Left lung (tissue), 10 donors: ENCODE results near the gene NHEJ1. TPM values are rescaled to one million over a fixed set of nuclear protein-coding genes. Genes with fewer than 3 reads are reported as not detected.
A peak's percentile ranks its signal among the peaks of the same experiment; 100 is the strongest.

ENCODE experiments used
- ATAC-seq: fragments of 200-7000 bp; cut with Tn5 transposase; one replicate; pipeline ENCODE4 v1.9.1; 2020; ENCODE audit warnings: moderate library complexity
- DNase-seq, 4 donors: peaks; one replicate each; pipeline ENCODE4 v3.0.0-alpha.2; 2013 to 2020
- H3K27ac ChIP-seq, 2 donors: fragments of 200-600 bp; sonication (generic) in 1 of 2; one replicate each; pipeline versions ENCODE4 v1.5.0 to v1.8.0; 2020 to 2021
- H3K27me3 ChIP-seq, 2 donors: fragments of 200-600 bp; sonication (generic) in 1 of 2; one replicate each; pipeline versions ENCODE4 v1.5.0 to v1.8.0; 2020 to 2021
- H3K36me3 ChIP-seq, 2 donors: fragments of 200-600 bp; sonication (generic) in 1 of 2; one replicate each; pipeline versions ENCODE4 v1.5.0 to v1.8.0; 2020 to 2021
- H3K4me1 ChIP-seq, 2 donors: fragments of 200-600 bp; one replicate each; pipeline ENCODE4 v1.8.0; 2021
- H3K4me3 ChIP-seq, 2 donors: fragments of 200-600 bp; sonication (generic) in 1 of 2; one replicate each; pipeline versions ENCODE4 v1.5.0 to v1.8.0; 2020 to 2021; ENCODE audit warnings: mild to moderate bottlenecking in 1 of 2
- H3K9me3 ChIP-seq, 2 donors: fragments of 200-600 bp; sonication (generic) in 1 of 2; one replicate each; pipeline versions ENCODE4 v1.5.0 to v1.8.0; 2020 to 2021
- intact Hi-C, 2 donors: fragments of 100-400 bp; cut with DNase I; formaldehyde crosslinking; loops; one replicate each; pipeline versions ENCODE4 v1.11.2 to v1.14.2; 2022
- polyA plus RNA-seq, 6 donors: library from polyadenylated mRNA; unstranded; fragments of 120-200 nt; gene quantifications; one replicate each; pipeline ENCODE4 v1.2.1, GENCODE V29; 2013; ENCODE audit not compliant: insufficient read length in 6 of 6
- total RNA-seq, 2 donors: library from RNA; stranded (reverse); fragmentation: NEBNext Ultra II Directional; extraction: Animal tissue kit (Norgen Biotek cat#: 25700); gene quantifications; one replicate each; pipeline ENCODE4 v1.2.1, GENCODE V29; 2021
- TF ChIP-seq, protein P1 (sequence below), 2 donors: fragments of 200-600 bp; sonication (generic) in 1 of 2; IDR thresholded peaks; one replicate each; pipeline versions ENCODE4 v1.5.0 to v1.8.0; 2021; ENCODE audit warnings: antibody characterized with exemption in 2 of 2
- donor health status: DM: no; HTN: yes; CAD: no.
- donor health status: DM: no; HTN: no; CAD: no.

Gene NHEJ1
- total and polyA plus RNA-seq, 8 donors, result 14.0 to 20.9 (median 18.2) TPM

DNA sequence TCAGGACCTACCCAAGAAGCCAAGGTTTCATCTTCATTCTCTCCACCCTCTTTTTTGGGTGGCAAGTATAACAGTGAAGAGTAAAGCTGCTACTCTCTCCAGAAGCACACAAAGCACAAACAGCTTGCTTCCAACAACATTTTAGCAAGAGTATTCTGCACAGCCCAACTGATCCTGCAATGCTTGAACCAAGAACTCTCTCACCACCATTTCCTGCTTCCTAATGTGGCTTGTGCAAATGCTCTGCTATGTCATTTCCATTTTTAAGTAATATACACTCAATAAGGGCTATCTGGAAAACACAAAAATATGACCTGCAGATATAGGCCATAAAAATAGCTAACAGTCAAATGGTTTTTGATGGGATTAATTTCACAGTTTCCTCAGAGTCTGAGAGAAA is 75.8 kb downstream of the NHEJ1 start:
- ATAC-seq (no peak), DNase-seq (no peak)
- Histone ChIP-seq H3K27ac (no peak overlapping the region), H3K9me3 (no peaks in the 10 kb centered on the region), H3K4me1 (peaks cover 3 to 35% of the 10 kb centered on the region in 2 donors), H3K4me3 (no peak overlapping the region), H3K27me3 (no peaks in the 10 kb centered on the region), H3K36me3 (no peaks in the 10 kb centered on the region)
- intact Hi-C loops, result no loop called here
- TF ChIP-seq, protein P1, sequence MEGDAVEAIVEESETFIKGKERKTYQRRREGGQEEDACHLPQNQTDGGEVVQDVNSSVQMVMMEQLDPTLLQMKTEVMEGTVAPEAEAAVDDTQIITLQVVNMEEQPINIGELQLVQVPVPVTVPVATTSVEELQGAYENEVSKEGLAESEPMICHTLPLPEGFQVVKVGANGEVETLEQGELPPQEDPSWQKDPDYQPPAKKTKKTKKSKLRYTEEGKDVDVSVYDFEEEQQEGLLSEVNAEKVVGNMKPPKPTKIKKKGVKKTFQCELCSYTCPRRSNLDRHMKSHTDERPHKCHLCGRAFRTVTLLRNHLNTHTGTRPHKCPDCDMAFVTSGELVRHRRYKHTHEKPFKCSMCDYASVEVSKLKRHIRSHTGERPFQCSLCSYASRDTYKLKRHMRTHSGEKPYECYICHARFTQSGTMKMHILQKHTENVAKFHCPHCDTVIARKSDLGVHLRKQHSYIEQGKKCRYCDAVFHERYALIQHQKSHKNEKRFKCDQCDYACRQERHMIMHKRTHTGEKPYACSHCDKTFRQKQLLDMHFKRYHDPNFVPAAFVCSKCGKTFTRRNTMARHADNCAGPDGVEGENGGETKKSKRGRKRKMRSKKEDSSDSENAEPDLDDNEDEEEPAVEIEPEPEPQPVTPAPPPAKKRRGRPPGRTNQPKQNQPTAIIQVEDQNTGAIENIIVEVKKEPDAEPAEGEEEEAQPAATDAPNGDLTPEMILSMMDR (IDR thresholded peaks at IDR 0.05), result no peak

DNA sequence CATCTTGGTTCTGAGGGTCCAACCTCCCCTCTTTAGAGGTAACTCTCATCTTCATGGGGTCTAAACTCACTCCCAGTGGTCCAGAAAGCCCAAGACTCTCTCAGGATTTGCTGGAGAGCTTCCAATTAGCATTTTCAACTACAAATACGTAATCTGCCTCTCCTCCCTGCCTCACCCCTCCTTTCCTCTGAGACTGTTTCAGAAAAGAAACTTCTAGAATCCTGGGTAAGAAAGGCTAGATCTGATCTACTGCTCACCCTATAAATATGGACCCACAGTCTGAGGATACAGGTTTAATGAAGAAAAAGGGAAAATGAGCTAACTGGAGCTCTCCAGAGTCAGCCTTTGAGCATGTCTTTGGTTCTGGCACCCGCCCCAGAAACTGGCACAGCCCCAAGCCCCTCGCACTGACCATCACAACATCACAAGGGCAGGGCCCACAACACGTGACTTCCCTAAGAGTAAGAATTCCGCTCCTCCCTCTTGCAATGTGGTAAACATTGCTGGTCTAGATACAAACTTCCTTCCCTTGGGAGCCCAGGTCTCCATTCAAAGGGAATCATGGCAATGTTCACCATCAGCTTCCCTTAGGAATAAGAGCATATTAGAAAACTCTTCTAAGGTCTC is 78.2 kb downstream of the NHEJ1 start:
- H3K27ac ChIP-seq, result peak overlapping the region in 1 of 2 donors; percentile 19
- H3K36me3 ChIP-seq, result peaks cover 0 to 6% of the 10 kb centered on the region in 2 donors
- intact Hi-C loops, result no loop called here
- ATAC-seq (no peak), DNase-seq (no peak)
- TF ChIP-seq, protein P1 (IDR thresholded peaks at IDR 0.05), result no peak
- H3K4me3 ChIP-seq, result no peak overlapping the region
- peaks cover 3 to 35% of the 10 kb centered on the region in 2 donors for H3K4me1 ChIP-seq
- no peaks in the 10 kb centered on the region for H3K27me3 ChIP-seq
- H3K9me3 ChIP-seq, result no peaks in the 10 kb centered on the region

DNA sequence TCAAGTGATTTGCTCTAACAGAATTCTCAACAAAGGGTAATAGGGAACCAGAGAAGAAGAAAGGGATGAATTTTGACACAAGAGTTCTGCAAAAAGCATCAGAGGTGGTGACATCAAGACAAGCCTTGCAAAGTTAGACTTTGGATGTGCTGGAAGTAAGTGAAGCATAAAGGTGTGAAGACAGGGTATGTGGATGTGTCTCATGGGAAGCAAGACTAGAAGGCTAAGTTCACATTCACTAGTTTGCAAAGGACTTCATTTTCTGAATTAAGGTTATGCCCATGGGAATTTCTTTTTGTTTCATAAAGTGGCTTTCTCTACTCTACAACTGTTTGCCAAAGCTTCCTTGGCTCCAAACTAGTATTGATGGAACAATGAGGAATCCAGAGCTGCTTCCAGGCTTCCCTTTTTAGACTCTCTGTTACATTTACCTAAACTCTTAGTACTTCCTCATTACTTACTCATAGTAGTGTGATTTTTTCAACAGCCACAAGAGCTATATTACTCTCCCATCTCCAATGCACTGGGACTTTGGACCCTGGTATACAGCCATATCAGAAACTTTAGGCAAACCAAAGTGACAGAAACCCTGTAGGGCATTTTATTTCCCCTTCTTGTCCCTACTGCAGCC is 78.8 kb downstream of the NHEJ1 start:
- intact Hi-C loops, result no loop called here
- H3K27me3 ChIP-seq, result no peaks in the 10 kb centered on the region
- H3K27ac ChIP-seq, result peak overlapping the region in 1 of 2 donors; percentile 19
- no peak for DNase-seq
- peak; percentile 32 for ATAC-seq
- H3K4me1 ChIP-seq, result peaks cover 2 to 31% of the 10 kb centered on the region in 2 donors
- TF ChIP-seq, protein P1 (IDR thresholded peaks at IDR 0.05), result no peak
- H3K9me3 ChIP-seq, result no peaks in the 10 kb centered on the region
- peaks cover 0 to 12% of the 10 kb centered on the region in 2 donors for H3K36me3 ChIP-seq
- no peak overlapping the region for H3K4me3 ChIP-seq

DNA sequence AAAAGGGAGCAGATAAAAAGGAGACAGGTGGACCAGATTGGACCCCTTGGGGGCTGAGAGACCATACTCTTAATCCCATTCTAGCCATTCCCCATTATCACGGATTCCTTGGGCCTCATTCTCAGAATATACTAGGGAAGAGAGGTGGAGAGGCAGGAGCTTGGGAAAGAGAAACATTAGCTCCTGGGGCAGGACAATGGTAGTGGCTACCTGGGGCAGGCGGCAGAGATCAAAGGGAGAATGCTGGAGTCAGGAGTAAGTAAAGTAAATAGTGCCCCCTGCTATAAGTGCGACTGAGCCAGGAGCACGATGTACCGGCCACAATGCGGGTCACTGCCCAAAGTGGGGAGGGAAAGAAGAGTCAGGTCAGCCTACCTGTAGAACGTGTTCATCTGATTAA is 79.5 kb downstream of the NHEJ1 start:
- intact Hi-C loops, result no loop called here
- TF ChIP-seq, protein P1 (IDR thresholded peaks at IDR 0.05), result no peak
- H3K4me1 ChIP-seq, result peaks cover 0 to 29% of the 10 kb centered on the region in 2 donors
- DNase-seq (no peak), ATAC-seq (no peak)
- no peaks in the 10 kb centered on the region for H3K9me3 ChIP-seq
- peaks cover 0 to 19% of the 10 kb centered on the region in 2 donors for H3K36me3 ChIP-seq
- H3K27ac ChIP-seq, result no peak overlapping the region
- H3K4me3 ChIP-seq, result no peak overlapping the region
- no peaks in the 10 kb centered on the region for H3K27me3 ChIP-seq

DNA sequence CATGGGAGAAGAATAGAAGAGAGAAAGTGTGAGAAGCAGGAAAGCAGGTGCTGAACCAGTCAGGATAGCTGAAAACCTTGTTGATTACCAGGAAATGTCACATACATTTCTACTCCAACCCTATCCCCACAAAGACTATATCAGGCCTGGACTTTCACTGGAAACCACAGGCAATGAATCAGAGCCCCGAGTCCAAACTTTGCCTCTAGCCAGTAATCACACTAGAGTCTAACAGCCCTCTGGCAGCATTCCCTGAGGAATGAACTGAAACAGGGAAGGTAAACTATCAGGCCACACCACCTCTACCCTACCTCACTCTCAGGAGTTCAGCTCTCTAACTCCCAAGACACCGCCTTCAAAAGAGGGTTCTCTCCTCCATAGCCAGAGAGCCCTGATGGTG is 81.2 kb downstream of the NHEJ1 start:
- intact Hi-C loops, result no loop called here
- no peak overlapping the region for H3K27ac ChIP-seq

More for the DNA sequence above, 81.2 kb downstream of the NHEJ1 start:
- Histone ChIP-seq H3K27me3 (no peaks in the 10 kb centered on the region), H3K9me3 (no peaks in the 10 kb centered on the region), H3K4me1 (peaks cover 0 to 22% of the 10 kb centered on the region in 2 donors), H3K4me3 (no peak overlapping the region), H3K36me3 (peaks cover 0 to 31% of the 10 kb centered on the region in 2 donors)
- no peak for DNase-seq
- no peak for ATAC-seq
- TF ChIP-seq, protein P1 (IDR thresholded peaks at IDR 0.05), result no peak
